H9 (cell line): ENCODE data around the gene PHLDA2. TPM values are rescaled to one million over a fixed set of nuclear protein-coding genes. Genes with fewer than 3 reads are reported as not detected.

Source experiments
- DNase-seq: peaks from one replicate; pipeline ENCODE4 v3.0.0-alpha.2; 2017
- H2AFZ ChIP-seq: one replicate; pipeline ENCODE4 v1.6.1; 2013; ENCODE audit warnings: mild to moderate bottlenecking, low read length, control low read depth, moderate library complexity
- H2AK5ac ChIP-seq: 2 replicates; pipeline ENCODE4 v1.6.1; 2013; ENCODE audit warnings: low read length, control low read depth, mixed read lengths; ENCODE audit not compliant: insufficient read length
- H2BK120ac ChIP-seq: one replicate; pipeline ENCODE4 v1.6.1; 2013; ENCODE audit warnings: low read depth, mild to moderate bottlenecking, low read length, control low read depth, inconsistent platforms; ENCODE audit not compliant: poor library complexity, severe bottlenecking
- H2BK12ac ChIP-seq: 2 replicates; pipeline ENCODE4 v1.6.1; 2013; ENCODE audit warnings: low read length, control low read depth, mixed read lengths, low read depth; ENCODE audit not compliant: insufficient read length
- H2BK15ac ChIP-seq: 2 replicates; pipeline ENCODE4 v1.6.1; 2013; ENCODE audit warnings: low read depth, low read length, control low read depth
- H2BK20ac ChIP-seq: one replicate; pipeline ENCODE4 v1.6.1; 2013; ENCODE audit warnings: low read depth, mild to moderate bottlenecking, low read length, control low read depth, inconsistent platforms; ENCODE audit not compliant: poor library complexity, severe bottlenecking
- H2BK5ac ChIP-seq: 2 replicates; pipeline ENCODE4 v1.6.1; 2013; ENCODE audit warnings: low read length, control low read depth, mixed read lengths; ENCODE audit not compliant: insufficient read length
- H3K14ac ChIP-seq: 2 replicates; pipeline ENCODE4 v1.6.1; 2013; ENCODE audit warnings: low read length, control low read depth; ENCODE audit not compliant: insufficient read depth
- H3K18ac ChIP-seq: 2 replicates; pipeline ENCODE4 v1.6.1; 2013; ENCODE audit warnings: low read depth, mild to moderate bottlenecking, mixed read lengths, low read length, control low read depth; ENCODE audit not compliant: insufficient read length
- H3K23ac ChIP-seq: 2 replicates; pipeline ENCODE4 v1.6.1; 2013; ENCODE audit warnings: low read length, control low read depth, mixed read lengths, low read depth; ENCODE audit not compliant: insufficient read length
- H3K23me2 ChIP-seq: 2 replicates; pipeline ENCODE4 v1.6.1; 2013; ENCODE audit warnings: low read depth, mild to moderate bottlenecking, mixed read lengths, low read length, control low read depth; ENCODE audit not compliant: insufficient read length, poor library complexity, severe bottlenecking
- H3K27ac ChIP-seq: 2 replicates; pipeline ENCODE4 v1.5.1; 2013; ENCODE audit warnings: low read length, control low read depth, mixed read lengths, low read depth; ENCODE audit not compliant: insufficient read length
- H3K27me3 ChIP-seq: 2 replicates; pipeline ENCODE4 v1.6.1; 2013; ENCODE audit warnings: low read length, control low read depth, inconsistent platforms; ENCODE audit not compliant: insufficient read depth
- H3K4ac ChIP-seq: 2 replicates; pipeline ENCODE4 v1.6.1; 2013; ENCODE audit warnings: low read depth, mild to moderate bottlenecking, control low read depth, inconsistent platforms, low read length, moderate library complexity
- H3K4me1 ChIP-seq: 2 replicates; pipeline ENCODE4 v1.6.1; 2013; ENCODE audit warnings: low read length, control low read depth, inconsistent platforms; ENCODE audit not compliant: insufficient read depth
- H3K4me2 ChIP-seq: 2 replicates; pipeline ENCODE4 v1.6.1; 2013; ENCODE audit warnings: low read length, control low read depth, mixed read lengths; ENCODE audit not compliant: insufficient read length, insufficient read depth
- H3K56ac ChIP-seq: 2 replicates; pipeline ENCODE4 v1.6.1; 2013; ENCODE audit warnings: low read depth, mild to moderate bottlenecking, mixed read lengths, low read length, control low read depth; ENCODE audit not compliant: insufficient read length
- H3K79me1 ChIP-seq: 2 replicates; pipeline ENCODE4 v1.6.1; 2013; ENCODE audit warnings: low read depth, mild to moderate bottlenecking, moderate library complexity, low read length, control low read depth, inconsistent platforms; ENCODE audit not compliant: insufficient read depth, poor library complexity, severe bottlenecking
- H3K79me2 ChIP-seq: 2 replicates; pipeline ENCODE4 v1.6.1; 2013; ENCODE audit warnings: low read length, control low read depth, inconsistent platforms; ENCODE audit not compliant: insufficient read depth
- H3K9ac ChIP-seq: 2 replicates; pipeline ENCODE4 v1.6.1; 2013; ENCODE audit warnings: low read length, control low read depth, mixed read lengths; ENCODE audit not compliant: insufficient read length; ENCODE audit errors: extremely low read depth
- H3K9me3 ChIP-seq: one replicate; pipeline ENCODE4 v1.6.1; 2013; ENCODE audit warnings: low read depth, low read length, inconsistent platforms; ENCODE audit not compliant: control insufficient read depth
- H3T11ph ChIP-seq: one replicate; pipeline ENCODE4 v1.6.1; 2013; ENCODE audit warnings: mild to moderate bottlenecking, low read length, control low read depth, inconsistent platforms
- H4K20me1 ChIP-seq: one replicate; pipeline ENCODE4 v1.6.1; 2013; ENCODE audit not compliant: control insufficient read depth, insufficient read length, insufficient read depth
- H4K5ac ChIP-seq: 2 replicates; pipeline ENCODE4 v1.6.1; 2013; ENCODE audit warnings: low read depth, mild to moderate bottlenecking, mixed read lengths, low read length, control low read depth; ENCODE audit not compliant: insufficient read length
- H4K8ac ChIP-seq: replicated peaks from 2 replicates; pipeline ENCODE4 v1.6.1; 2013; ENCODE audit warnings: low read length, control low read depth, mixed read lengths, low read depth; ENCODE audit not compliant: insufficient read length
- H4K91ac ChIP-seq: 2 replicates; pipeline ENCODE4 v1.6.1; 2013; ENCODE audit warnings: low read depth, mild to moderate bottlenecking, moderate library complexity, mixed read lengths, low read length, control low read depth; ENCODE audit not compliant: insufficient read length
- H3K27ac Mint-ChIP-seq, 3 experiments: 2 replicates in 2 of 3; 3 replicates in 1 of 3; pipeline ENCODE4 v1.8.0; 2020 to 2021; ENCODE audit warnings: mixed read lengths in 3 of 3, mild to moderate bottlenecking in 1 of 3, moderate library complexity in 1 of 3
- H3K27me3 Mint-ChIP-seq: 2 replicates; pipeline ENCODE4 v1.8.0; 2021; ENCODE audit warnings: low read depth, mild to moderate bottlenecking, moderate library complexity, mixed read lengths
- H3K36me3 Mint-ChIP-seq, 3 experiments: 2 replicates in 2 of 3; 3 replicates in 1 of 3; pipeline ENCODE4 v1.8.0; 2020 to 2021; ENCODE audit warnings: low read depth in 3 of 3, mixed read lengths in 3 of 3; ENCODE audit not compliant: insufficient read depth in 1 of 3
- H3K4me1 Mint-ChIP-seq, 2 experiments: 2 replicates each; pipeline ENCODE4 v1.8.0; 2020; ENCODE audit warnings: mixed read lengths in 2 of 2
- H3K4me3 Mint-ChIP-seq, 2 experiments: 2 replicates in 1 of 2; 3 replicates in 1 of 2; pipeline ENCODE4 v1.8.0; 2020 to 2021; ENCODE audit warnings: mild to moderate bottlenecking in 2 of 2, mixed read lengths in 2 of 2, moderate library complexity in 1 of 2
- H3K9me3 Mint-ChIP-seq, 2 experiments: 2 replicates in 1 of 2; 3 replicates in 1 of 2; pipeline ENCODE4 v1.8.0; 2020; ENCODE audit warnings: mild to moderate bottlenecking in 2 of 2, mixed read lengths in 2 of 2, moderate library complexity in 1 of 2
- WGBS: extraction: QIAGEN DNeasy Blood & Tissue Kit; methylation state at CpG from one replicate; pipeline ENCODE4 v1.1.7; 2013; ENCODE audit warnings: missing lambda C conversion rate, low lambda C conversion rate, mixed read lengths; ENCODE audit not compliant: insufficient read length; ENCODE audit errors: extremely low coverage; 5-methylcytosine and 5-hydroxymethylcytosine counted together
- total RNA-seq: library from RNA; stranded (reverse); gene quantifications from 2 replicates; pipeline ENCODE4 v1.2.1, GENCODE V29; 2021
- TF ChIP-seq, protein P1 (sequence below): fragments of 200-600 bp; sonication (generic); conservative IDR thresholded peaks from 3 replicates; pipeline ENCODE4 v1.8.0; 2021; ENCODE audit warnings: antibody characterized with exemption, mild to moderate bottlenecking

Gene PHLDA2
- total RNA-seq, 1 experiment from 2014 or later: 42.8 TPM

DNA sequence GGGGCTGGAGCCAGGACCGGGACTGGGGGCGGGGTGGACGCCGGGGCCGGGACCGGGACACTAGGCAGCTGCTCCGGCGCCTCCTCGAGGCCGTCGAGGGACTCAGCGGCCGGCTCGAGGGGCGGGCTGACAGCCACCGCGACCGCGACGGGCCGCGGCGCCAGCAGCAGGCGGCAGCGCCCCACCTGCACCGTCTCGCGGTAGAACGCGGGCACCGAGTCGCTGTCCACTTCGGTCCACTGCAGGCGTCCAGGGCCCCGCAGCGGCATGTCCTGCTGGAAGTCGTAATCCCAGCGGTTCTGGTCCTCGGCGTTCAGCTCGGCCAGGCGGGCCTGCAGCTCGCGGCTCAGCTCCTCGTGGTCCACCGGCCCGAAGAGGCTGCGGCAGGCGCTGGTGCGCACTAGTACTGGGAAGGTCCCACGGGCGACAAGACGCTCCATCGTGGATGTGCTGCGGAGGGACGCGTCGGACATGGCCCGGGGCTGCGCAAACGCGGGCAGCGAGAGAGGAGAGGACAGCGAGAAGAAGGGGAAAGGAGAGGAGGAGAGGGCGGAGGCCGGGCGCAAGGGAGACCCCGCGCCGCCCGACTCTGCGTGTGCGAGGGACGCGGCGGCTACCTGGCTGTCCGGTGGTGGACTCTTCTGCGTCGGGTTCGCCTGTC, 44.1 kb downstream of the PHLDA2 start:
- Histone ChIP-seq H4K91ac (no peak overlapping the region), H3T11ph (no peak overlapping the region), H4K20me1 (no peaks in the 10 kb centered on the region), H3K56ac (no peak overlapping the region), H3K4me2 (peak overlapping the region; percentile 29), H4K5ac (no peak overlapping the region), H3K27ac (no peak overlapping the region), H3K9me3 (no peaks in the 10 kb centered on the region), H2BK120ac (no peak overlapping the region), H2AK5ac (no peak overlapping the region), H3K9ac (no peak overlapping the region), H3K23ac (no peak overlapping the region), H3K23me2 (no peaks in the 10 kb centered on the region), H4K8ac (no peak overlapping the region), H2AFZ (no peak overlapping the region), H3K79me1 (no peaks in the 10 kb centered on the region), H2BK5ac (no peak overlapping the region), H2BK20ac (no peak overlapping the region), H3K18ac (peak overlapping the region; percentile 16), H3K4ac (no peak overlapping the region), H3K4me1 (no peaks in the 10 kb centered on the region; the same call in 1 of the 2 replicates), H2BK12ac (no peak overlapping the region), H3K79me2 (no peaks in the 10 kb centered on the region), H3K14ac (no peak overlapping the region), H3K27me3 (peaks cover 4% of the 10 kb centered on the region; the same call in 1 of the 2 replicates), H2BK15ac (no peak overlapping the region)
- no peak for DNase-seq
- Mint-ChIP-seq H3K4me1 (peaks cover 25 to 28% of the 10 kb centered on the region in 2 experiments), H3K27me3 (peaks cover 82% of the 10 kb centered on the region), H3K36me3 (peaks cover 0 to 6% (median 5%) of the 10 kb centered on the region in 3 experiments; a peak in 3 of 7 replicates), H3K4me3 (peak overlapping the region; percentile 65 to 84), H3K27ac (peak overlapping the region in 1 of 3 experiments; percentile 9; a peak in 2 of 7 replicates), H3K9me3 (no peaks in the 10 kb centered on the region)
- TF ChIP-seq, protein P1, sequence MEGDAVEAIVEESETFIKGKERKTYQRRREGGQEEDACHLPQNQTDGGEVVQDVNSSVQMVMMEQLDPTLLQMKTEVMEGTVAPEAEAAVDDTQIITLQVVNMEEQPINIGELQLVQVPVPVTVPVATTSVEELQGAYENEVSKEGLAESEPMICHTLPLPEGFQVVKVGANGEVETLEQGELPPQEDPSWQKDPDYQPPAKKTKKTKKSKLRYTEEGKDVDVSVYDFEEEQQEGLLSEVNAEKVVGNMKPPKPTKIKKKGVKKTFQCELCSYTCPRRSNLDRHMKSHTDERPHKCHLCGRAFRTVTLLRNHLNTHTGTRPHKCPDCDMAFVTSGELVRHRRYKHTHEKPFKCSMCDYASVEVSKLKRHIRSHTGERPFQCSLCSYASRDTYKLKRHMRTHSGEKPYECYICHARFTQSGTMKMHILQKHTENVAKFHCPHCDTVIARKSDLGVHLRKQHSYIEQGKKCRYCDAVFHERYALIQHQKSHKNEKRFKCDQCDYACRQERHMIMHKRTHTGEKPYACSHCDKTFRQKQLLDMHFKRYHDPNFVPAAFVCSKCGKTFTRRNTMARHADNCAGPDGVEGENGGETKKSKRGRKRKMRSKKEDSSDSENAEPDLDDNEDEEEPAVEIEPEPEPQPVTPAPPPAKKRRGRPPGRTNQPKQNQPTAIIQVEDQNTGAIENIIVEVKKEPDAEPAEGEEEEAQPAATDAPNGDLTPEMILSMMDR: peak; percentile 46; the same call in 2 of the 3 replicates
- WGBS: no CpG with 5 or more reads among the region's 80 CpGs
